GM23248 (cell line): ENCODE data around the gene CD86. TPM values are rescaled to one million over a fixed set of nuclear protein-coding genes. Genes with fewer than 3 reads are reported as not detected.
"Not testable (repeated sequence)": the region's sequence is repeated elsewhere in the genome, so short reads cannot be mapped to it uniquely, and the experiment has no call there.

Experiments used
- DNase-seq: peaks from one replicate; pipeline ENCODE4 v3.0.0-alpha.2; 2015
- H2AFZ ChIP-seq: fragments of 200-600 bp; sonication (generic); 2 replicates; pipeline ENCODE4 v1.6.1; 2016; ENCODE audit warnings: antibody characterized with exemption
- H3F3A ChIP-seq: fragments of 200-600 bp; sonication (generic); 2 replicates; pipeline ENCODE4 v1.6.1; 2016; ENCODE audit warnings: mild to moderate bottlenecking, antibody characterized with exemption, mixed run types; ENCODE audit not compliant: insufficient read depth
- H3K27ac ChIP-seq: fragments of 200-600 bp; sonication (generic); 2 replicates; pipeline ENCODE4 v1.5.1; 2016; ENCODE audit warnings: mild to moderate bottlenecking
- H3K27me3 ChIP-seq: fragments of 200-600 bp; sonication (generic); replicated peaks from 2 replicates; pipeline ENCODE4 v1.6.1; 2016; ENCODE audit warnings: mild to moderate bottlenecking; ENCODE audit not compliant: insufficient read depth
- H3K36me3 ChIP-seq: fragments of 200-600 bp; sonication (generic); 2 replicates; pipeline ENCODE4 v1.6.1; 2016; ENCODE audit warnings: low read depth, mild to moderate bottlenecking
- H3K4me1 ChIP-seq: fragments of 200-600 bp; sonication (generic); 2 replicates; pipeline ENCODE4 v1.6.1; 2016; ENCODE audit warnings: mild to moderate bottlenecking; ENCODE audit not compliant: insufficient read depth
- H3K4me2 ChIP-seq: fragments of 200-600 bp; sonication (generic); one replicate; pipeline ENCODE4 v1.6.1; 2016; ENCODE audit warnings: mild to moderate bottlenecking; ENCODE audit not compliant: unreplicated experiment
- H3K4me3 ChIP-seq: fragments of 200-600 bp; sonication (generic); 2 replicates; pipeline ENCODE4 v1.5.1; 2016; ENCODE audit warnings: mild to moderate bottlenecking
- H3K79me2 ChIP-seq: fragments of 200-600 bp; sonication (generic); 2 replicates; pipeline ENCODE4 v1.6.1; 2016; ENCODE audit warnings: mild to moderate bottlenecking; ENCODE audit not compliant: insufficient read depth
- H3K9ac ChIP-seq: fragments of 200-600 bp; sonication (generic); 2 replicates; pipeline ENCODE4 v1.6.1; 2016; ENCODE audit warnings: mild to moderate bottlenecking
- H3K9me2 ChIP-seq: fragments of 200-600 bp; sonication (generic); 2 replicates; pipeline ENCODE4 v1.6.1; 2016; ENCODE audit warnings: mixed run types, mild to moderate bottlenecking, moderate library complexity; ENCODE audit not compliant: insufficient read depth
- H3K9me3 ChIP-seq: fragments of 200-600 bp; sonication (generic); one replicate; pipeline ENCODE4 v1.6.1; 2017; ENCODE audit warnings: low read depth
- H4K20me1 ChIP-seq: fragments of 200-600 bp; sonication (generic); 2 replicates; pipeline ENCODE4 v1.6.0; 2016; ENCODE audit not compliant: insufficient read depth
- EZH2 ChIP-seq: fragments of 200-600 bp; sonication (generic); IDR thresholded peaks from 2 replicates; pipeline ENCODE4 v1.6.1; 2018; ENCODE audit warnings: antibody characterized with exemption, mild to moderate bottlenecking; ENCODE audit not compliant: insufficient read depth, poor library complexity, severe bottlenecking
- EZH2phosphoT487 ChIP-seq: fragments of 200-600 bp; sonication (generic); IDR thresholded peaks from 2 replicates; pipeline ENCODE4 v1.6.1; 2018; ENCODE audit warnings: antibody characterized with exemption, moderate library complexity, mild to moderate bottlenecking, low read depth; ENCODE audit not compliant: insufficient read depth
- WGBS, 2 experiments: methylation state at CpG; one replicate each; pipeline ENCODE4 v1.1.6; 2015 to 2017; ENCODE audit warnings: low lambda C conversion rate in 2 of 2, low coverage in 1 of 2; ENCODE audit errors: missing lambda C conversion rate in 2 of 2; 5-methylcytosine and 5-hydroxymethylcytosine counted together
- in situ Hi-C: fragments of 300-500 bp; cut with MboI; formaldehyde crosslinking; loops from 2 replicates; pipeline ENCODE4 v1.15.0; 2020
- polyA plus RNA-seq: library from polyadenylated mRNA; unstranded; fragments of >200 nt; fragmentation: Nextera tagmentation; extraction: Ambion mirVana; gene quantifications from 2 replicates; pipeline ENCODE4 v1.2.1, GENCODE V29; 2016
- total RNA-seq: library from RNA; depleted of rRNA; stranded (reverse); fragments of >200 nt; shearing (Covaris generic); gene quantifications from 2 replicates; pipeline ENCODE4 v1.2.3, GENCODE V29; 2014

Gene CD86
- total and polyA plus RNA-seq, 2 experiments from 2014 or later, result not detected

DNA sequence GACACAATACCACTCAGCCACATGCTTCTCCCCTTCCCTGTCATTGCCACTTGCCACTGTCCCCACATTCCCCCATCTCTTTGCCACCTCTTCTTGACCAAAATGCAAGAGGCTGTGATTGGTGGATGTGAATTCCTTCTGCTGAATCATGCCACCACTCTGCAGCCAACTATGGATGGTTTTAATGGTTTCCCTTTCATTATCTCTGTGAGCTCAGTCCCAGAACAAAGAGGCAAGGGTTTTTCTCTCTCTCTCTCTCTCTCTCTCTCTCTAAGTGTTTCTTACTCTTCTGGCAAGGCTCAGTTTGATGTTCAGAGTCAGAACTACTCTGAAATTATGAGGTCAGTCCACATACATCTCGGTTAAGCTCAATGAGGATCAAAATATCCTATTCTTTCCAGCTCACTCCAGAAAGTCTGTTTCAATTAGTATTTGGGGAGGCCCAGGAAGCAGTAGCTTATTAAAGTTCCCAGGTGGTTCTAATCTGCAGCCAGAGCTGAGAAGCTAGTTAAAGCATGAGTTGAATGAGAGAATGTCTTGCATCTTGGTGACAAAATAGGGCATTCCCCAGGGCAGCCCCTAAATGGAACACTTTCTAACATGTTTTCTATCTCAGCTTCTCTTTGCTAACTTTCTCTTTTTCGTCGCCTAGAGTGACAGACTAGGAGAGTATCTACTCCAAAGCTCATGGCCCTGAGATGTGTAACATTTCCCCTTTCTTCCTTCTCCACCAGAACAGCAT lies 24.6 kb upstream of the CD86 start:
- in situ Hi-C loops, result no loop called here
- Histone ChIP-seq H3K4me3 (no peak overlapping the region), H3K4me1 (no peaks in the 10 kb centered on the region), H3K4me2 (no peak overlapping the region), H3K79me2 (no peaks in the 10 kb centered on the region), H3K27ac (no peak overlapping the region), H2AFZ (0 out of 2 replicates have a peak overlapping the region, but pooled peaks have one; percentile 1), H3K9me3 (no peaks in the 10 kb centered on the region), H3K9ac (no peak overlapping the region), H3F3A (no peaks in the 10 kb centered on the region), H3K27me3 (0 out of 2 replicates have a peak, but pooled peaks cover 6% of the 10 kb centered on the region), H3K36me3 (no peaks in the 10 kb centered on the region), H3K9me2 (no peaks in the 10 kb centered on the region), H4K20me1 (no peaks in the 10 kb centered on the region)
- DNase-seq, result peak; percentile 42
- TF ChIP-seq EZH2phosphoT487 (no peak), EZH2 (no peak)
- WGBS, 2 experiments, result 11 to 23% methylated on average over 3 of the region's 3 CpGs

DNA sequence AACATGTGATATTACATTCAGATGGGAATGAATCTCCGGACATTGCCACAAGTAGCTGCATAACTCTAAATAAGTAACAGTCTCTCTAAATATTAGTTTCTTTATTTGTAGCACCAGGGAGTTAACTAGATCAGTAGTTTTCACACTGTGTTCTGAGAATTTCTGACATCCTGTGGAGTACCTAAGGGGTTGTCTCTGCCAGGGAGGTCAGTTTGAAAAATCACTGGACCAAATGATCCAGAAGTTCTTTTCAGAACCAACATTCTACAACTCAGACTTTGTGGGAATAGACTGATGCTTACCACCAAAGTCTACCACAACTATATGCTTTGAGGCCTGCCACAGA lies 24.1 kb upstream of the CD86 start:
- Histone ChIP-seq H4K20me1 (no peaks in the 10 kb centered on the region), H3F3A (no peaks in the 10 kb centered on the region), H3K79me2 (no peaks in the 10 kb centered on the region), H3K9ac (no peak overlapping the region), H3K36me3 (no peaks in the 10 kb centered on the region), H3K27ac (no peak overlapping the region), H2AFZ (0 out of 2 replicates have a peak overlapping the region, but pooled peaks have one; percentile 1), H3K4me2 (no peak overlapping the region), H3K4me3 (no peak overlapping the region), H3K4me1 (no peaks in the 10 kb centered on the region), H3K9me3 (no peaks in the 10 kb centered on the region), H3K9me2 (no peaks in the 10 kb centered on the region), H3K27me3 (0 out of 2 replicates have a peak, but pooled peaks cover 3% of the 10 kb centered on the region)
- WGBS, 2 experiments, result 8 to 11% methylated on average over 1 of the region's 1 CpG
- in situ Hi-C loops, result no loop called here
- no peak for TF ChIP-seq EZH2phosphoT487
- TF ChIP-seq EZH2, result no peak
- DNase-seq, result no peak

DNA sequence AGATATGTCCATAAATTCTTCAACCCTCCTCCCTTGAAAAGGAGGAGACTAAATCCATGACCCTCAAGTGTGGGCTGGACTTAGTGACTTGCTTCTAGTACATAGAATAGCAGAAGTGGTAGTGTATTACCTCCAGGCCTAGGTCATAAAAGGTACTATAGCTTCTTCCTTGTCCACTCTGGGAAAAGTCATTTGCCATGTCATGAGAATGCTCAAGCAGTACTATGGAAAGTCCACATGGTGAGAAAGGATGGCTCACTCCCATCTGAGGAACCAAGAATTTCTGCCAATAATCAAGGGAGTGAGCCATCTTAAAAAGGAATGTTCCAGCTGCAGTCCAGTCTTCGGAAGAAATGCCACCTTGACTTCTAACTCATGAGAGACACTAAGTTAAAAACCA lies 22.6 kb upstream of the CD86 start:
- no peaks in the 10 kb centered on the region for H3K9me3 ChIP-seq
- no peaks in the 10 kb centered on the region for H3K4me1 ChIP-seq
- H3K36me3 ChIP-seq, result no peaks in the 10 kb centered on the region
- H3K4me2 ChIP-seq, result no peak overlapping the region
- in situ Hi-C loops, result no loop called here
- no peak overlapping the region for H3K9ac ChIP-seq
- DNase-seq, result no peak
- H4K20me1 ChIP-seq, result no peaks in the 10 kb centered on the region
- no peaks in the 10 kb centered on the region for H3F3A ChIP-seq
- no peaks in the 10 kb centered on the region for H3K9me2 ChIP-seq
- no peak overlapping the region for H2AFZ ChIP-seq
- H3K27ac ChIP-seq, result no peak overlapping the region
- WGBS, 2 experiments, result 27 to 35% methylated on average over 1 of the region's 1 CpG
- no peak overlapping the region for H3K4me3 ChIP-seq
- H3K27me3 ChIP-seq, result no peaks in the 10 kb centered on the region
- TF ChIP-seq EZH2phosphoT487 (no peak), EZH2 (no peak)
- no peaks in the 10 kb centered on the region for H3K79me2 ChIP-seq

DNA sequence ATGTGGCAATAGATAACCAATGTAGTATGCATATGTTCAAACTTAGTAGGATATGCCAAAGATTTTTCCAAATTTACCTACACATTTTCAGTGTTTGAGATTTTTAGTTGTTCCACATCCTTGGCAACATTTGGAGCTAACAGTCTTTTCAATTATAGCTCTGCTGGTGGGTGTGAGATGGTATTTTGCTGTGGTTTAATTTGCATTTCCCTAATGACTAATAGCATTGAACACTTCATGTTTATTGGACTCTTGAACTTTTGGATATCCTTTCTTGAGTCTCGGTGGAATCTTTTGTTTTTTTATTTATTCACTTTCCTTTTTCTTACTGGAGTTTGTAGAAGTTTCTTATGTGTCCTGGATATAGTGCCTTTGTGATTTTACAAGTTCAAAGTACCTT lies 22.1 kb upstream of the CD86 start:
- H3K4me2 ChIP-seq, result no peak overlapping the region
- TF ChIP-seq EZH2 (no peak), EZH2phosphoT487 (no peak)

DNA sequence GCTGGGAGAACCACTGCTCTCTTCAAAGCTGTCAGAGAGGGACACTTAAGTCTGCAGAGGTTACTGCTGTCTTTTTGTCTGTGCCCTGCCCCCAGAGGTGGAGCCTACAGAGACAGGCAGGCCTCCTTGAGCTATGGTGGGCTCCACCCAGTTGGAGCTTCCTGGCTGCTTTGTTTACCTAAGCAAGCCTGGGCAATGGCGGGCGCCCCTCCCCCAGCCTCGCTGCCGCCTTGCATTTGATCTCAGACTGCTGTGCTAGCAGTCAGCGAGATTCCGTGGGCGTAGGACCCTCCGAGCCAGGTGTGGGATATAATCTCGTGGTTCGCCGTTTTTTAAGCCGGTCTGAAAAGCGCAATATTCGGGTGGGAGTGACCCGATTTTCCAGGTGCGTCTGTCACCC lies 7.9 kb upstream of the CD86 start:
- H3K36me3 ChIP-seq, DNase-seq, H3K27me3 ChIP-seq, H3K27ac ChIP-seq, H2AFZ ChIP-seq, H3K4me1 ChIP-seq, H3K79me2 ChIP-seq, H3K9me3 ChIP-seq, H3K9me2 ChIP-seq, H3K4me3 ChIP-seq, in situ Hi-C loops, H3K4me2 ChIP-seq, H4K20me1 ChIP-seq, H3K9ac ChIP-seq, H3F3A ChIP-seq: not testable (repeated sequence)
- WGBS, 2 experiments, result 57% methylated on average over 12 to 14 of the region's 16 CpGs

More for the DNA sequence above, 22.1 kb upstream of the CD86 start:
- no peak for DNase-seq
- Histone ChIP-seq H3F3A (no peaks in the 10 kb centered on the region), H3K9ac (no peak overlapping the region), H2AFZ (no peak overlapping the region), H3K9me2 (no peaks in the 10 kb centered on the region), H3K27me3 (no peaks in the 10 kb centered on the region), H3K4me1 (no peaks in the 10 kb centered on the region), H3K27ac (no peak overlapping the region), H3K79me2 (no peaks in the 10 kb centered on the region), H3K36me3 (no peaks in the 10 kb centered on the region), H3K4me3 (no peak overlapping the region), H4K20me1 (no peaks in the 10 kb centered on the region), H3K9me3 (no peaks in the 10 kb centered on the region)
- in situ Hi-C loops, result no loop called here
- 70 to 71% methylated on average over 1 of the region's 1 CpG for WGBS, 2 experiments

DNA sequence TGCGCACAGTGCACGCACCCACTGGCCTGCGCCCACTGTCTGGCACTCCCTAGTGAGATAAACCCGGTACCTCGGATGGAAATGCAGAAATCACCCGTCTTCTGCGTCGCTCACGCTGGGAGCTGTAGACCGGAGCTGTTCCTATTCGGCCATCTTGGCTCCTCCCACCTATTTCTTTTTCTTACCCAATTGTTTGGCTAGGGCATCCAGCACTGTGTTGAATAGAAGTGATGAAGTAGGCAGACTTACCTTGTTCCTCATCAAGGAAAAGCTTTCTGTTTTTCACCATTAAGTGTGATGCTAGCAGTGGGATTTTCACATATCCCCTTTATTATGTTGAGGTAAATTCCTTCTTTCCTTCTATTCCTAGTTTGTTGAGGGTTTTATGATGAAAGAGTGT lies 7.4 kb upstream of the CD86 start:
- H3K9me3 ChIP-seq, DNase-seq, H3F3A ChIP-seq, H3K36me3 ChIP-seq, H3K4me1 ChIP-seq, H3K9ac ChIP-seq, H3K27me3 ChIP-seq, H3K9me2 ChIP-seq, H3K4me2 ChIP-seq, H3K4me3 ChIP-seq, H2AFZ ChIP-seq, H3K27ac ChIP-seq, in situ Hi-C loops, H3K79me2 ChIP-seq, H4K20me1 ChIP-seq: not testable (repeated sequence)
- WGBS, 2 experiments, result 75 to 81% methylated on average over 11 of the region's 11 CpGs
